ENCODE data around the gene ATAD1.

DNA sequence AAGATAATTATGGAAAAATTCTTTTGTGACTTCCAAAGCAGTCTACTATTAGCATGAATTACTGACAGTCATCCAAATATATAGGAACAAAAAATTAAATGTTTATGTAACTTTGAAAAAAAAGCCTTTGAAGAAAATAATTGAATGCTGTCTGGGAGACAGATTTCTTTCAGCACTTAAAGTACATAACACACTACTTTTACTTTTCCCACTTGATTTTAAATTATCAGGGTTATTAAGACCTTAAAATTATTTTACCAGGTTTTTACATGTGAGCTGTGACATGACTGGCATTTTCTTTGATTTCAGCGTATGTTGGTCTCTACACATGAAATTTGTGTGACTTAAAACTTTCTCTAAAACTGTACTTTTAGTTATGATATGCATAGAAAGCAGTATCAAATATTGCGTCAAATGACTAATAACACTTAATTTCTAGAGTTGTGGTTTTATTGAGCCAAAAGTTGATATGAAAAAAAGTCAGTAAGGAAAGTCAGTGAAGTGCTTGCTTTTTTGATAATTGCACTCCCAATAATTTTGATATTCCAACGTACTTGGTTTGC, 48.5 kb upstream of the ATAD1 start:
- TF ChIP-seq, protein P1, sequence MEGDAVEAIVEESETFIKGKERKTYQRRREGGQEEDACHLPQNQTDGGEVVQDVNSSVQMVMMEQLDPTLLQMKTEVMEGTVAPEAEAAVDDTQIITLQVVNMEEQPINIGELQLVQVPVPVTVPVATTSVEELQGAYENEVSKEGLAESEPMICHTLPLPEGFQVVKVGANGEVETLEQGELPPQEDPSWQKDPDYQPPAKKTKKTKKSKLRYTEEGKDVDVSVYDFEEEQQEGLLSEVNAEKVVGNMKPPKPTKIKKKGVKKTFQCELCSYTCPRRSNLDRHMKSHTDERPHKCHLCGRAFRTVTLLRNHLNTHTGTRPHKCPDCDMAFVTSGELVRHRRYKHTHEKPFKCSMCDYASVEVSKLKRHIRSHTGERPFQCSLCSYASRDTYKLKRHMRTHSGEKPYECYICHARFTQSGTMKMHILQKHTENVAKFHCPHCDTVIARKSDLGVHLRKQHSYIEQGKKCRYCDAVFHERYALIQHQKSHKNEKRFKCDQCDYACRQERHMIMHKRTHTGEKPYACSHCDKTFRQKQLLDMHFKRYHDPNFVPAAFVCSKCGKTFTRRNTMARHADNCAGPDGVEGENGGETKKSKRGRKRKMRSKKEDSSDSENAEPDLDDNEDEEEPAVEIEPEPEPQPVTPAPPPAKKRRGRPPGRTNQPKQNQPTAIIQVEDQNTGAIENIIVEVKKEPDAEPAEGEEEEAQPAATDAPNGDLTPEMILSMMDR (IDR thresholded peaks at IDR 0.05) = no peak
- TF ChIP-seq POLR2A (IDR thresholded peaks at IDR 0.05) = no peak
